ENCODE results near the gene ST3GAL5.

GRCh38 chr2:85790499-85791188 lies 98.1 kb downstream of the ST3GAL5 start:
- no peak for TF ChIP-seq FOXM1 (IDR thresholded peaks at IDR 0.05; ENCODE audit: borderline replicate concordance)
- TF ChIP-seq NFRKB (IDR thresholded peaks at IDR 0.05), result no peak
- TF ChIP-seq FOXK2 (IDR thresholded peaks at IDR 0.05), result no peak
- no peak for TF ChIP-seq SUZ12 (IDR thresholded peaks at IDR 0.05)
- TF ChIP-seq ZNF384 (IDR thresholded peaks at IDR 0.05), result no peak
- TF ChIP-seq LEF1 (IDR thresholded peaks at IDR 0.05; ENCODE audit: borderline replicate concordance), result no peak
- TF ChIP-seq TARDBP (IDR thresholded peaks at IDR 0.05), result no peak
- TF ChIP-seq BHLHE40 (IDR thresholded peaks at IDR 0.05; ENCODE audit: borderline replicate concordance), result no peak
- no peak for TF ChIP-seq ELF4 (IDR thresholded peaks at IDR 0.05)

All from HEK293T (cell line).